HFF-Myc (cell line): ENCODE results near the gene TSR3.
A peak's percentile ranks its signal among the peaks of the same experiment; 100 is the strongest.

Experiments used
- DNase-seq: peaks from one replicate; pipeline ENCODE4 v3.0.0-alpha.2; 2011; ENCODE audit warnings: low read depth; ENCODE audit errors: extremely low read depth
- H3K4me3 ChIP-seq: replicated peaks from 2 replicates; pipeline ENCODE4 v1.5.1; 2011; ENCODE audit warnings: low read depth, mild to moderate bottlenecking, control low read depth, low read length
- TF ChIP-seq, protein P1 (sequence below): IDR thresholded peaks from 2 replicates; pipeline ENCODE4 v1.5.1; 2012; ENCODE audit warnings: mild to moderate bottlenecking, low read depth, low read length, control low read depth; ENCODE audit errors: missing control alignments

Gene TSR3

DNA sequence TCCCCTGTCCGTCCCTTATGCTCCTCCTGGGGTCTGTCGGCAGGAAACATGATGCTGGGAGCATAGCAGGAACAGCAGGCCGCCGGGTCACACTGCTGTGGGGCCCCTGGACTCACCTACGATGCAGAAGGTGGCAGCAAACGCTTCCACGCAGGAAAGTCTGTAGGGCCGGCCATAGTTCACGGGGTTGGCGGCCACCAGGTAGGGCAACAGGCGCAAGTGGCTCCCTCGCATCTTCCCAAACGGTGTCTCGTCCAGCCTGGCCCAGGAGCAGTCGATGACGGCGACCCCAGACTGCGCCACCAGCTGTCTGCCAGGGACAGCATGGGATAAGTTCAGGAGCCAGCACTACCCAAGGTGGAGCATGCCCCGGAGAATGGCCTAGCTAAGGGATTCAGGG, 987 bp downstream of the TSR3 start:
- TF ChIP-seq, protein P1, sequence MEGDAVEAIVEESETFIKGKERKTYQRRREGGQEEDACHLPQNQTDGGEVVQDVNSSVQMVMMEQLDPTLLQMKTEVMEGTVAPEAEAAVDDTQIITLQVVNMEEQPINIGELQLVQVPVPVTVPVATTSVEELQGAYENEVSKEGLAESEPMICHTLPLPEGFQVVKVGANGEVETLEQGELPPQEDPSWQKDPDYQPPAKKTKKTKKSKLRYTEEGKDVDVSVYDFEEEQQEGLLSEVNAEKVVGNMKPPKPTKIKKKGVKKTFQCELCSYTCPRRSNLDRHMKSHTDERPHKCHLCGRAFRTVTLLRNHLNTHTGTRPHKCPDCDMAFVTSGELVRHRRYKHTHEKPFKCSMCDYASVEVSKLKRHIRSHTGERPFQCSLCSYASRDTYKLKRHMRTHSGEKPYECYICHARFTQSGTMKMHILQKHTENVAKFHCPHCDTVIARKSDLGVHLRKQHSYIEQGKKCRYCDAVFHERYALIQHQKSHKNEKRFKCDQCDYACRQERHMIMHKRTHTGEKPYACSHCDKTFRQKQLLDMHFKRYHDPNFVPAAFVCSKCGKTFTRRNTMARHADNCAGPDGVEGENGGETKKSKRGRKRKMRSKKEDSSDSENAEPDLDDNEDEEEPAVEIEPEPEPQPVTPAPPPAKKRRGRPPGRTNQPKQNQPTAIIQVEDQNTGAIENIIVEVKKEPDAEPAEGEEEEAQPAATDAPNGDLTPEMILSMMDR: no peak
- H3K4me3 ChIP-seq: peak overlapping the region; percentile 96
- no peak for DNase-seq

DNA sequence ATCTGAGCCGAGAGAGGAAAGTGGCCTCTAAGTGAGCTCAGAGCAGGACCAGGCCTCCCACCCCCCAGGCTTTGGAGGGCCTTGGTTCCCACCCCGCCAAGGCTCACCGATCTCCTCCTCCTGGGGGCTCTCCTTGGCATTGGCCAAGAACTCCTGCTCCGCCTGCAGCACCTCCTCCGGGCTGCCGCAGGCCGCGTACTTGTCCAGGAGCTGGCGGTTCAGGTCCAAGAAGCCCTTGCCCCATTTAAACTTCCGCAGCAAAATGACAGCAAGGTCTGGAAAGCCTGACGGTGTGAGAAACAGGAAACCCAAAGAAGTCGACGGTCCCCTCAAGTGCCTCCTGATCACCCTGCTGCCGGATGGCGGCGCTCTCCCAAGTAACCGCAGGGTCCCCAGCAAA, 1.7 kb downstream of the TSR3 start:
- DNase-seq: no peak
- TF ChIP-seq, protein P1: no peak
- peak overlapping the region; percentile 96; the same call in 1 of the 2 replicates for H3K4me3 ChIP-seq

DNA sequence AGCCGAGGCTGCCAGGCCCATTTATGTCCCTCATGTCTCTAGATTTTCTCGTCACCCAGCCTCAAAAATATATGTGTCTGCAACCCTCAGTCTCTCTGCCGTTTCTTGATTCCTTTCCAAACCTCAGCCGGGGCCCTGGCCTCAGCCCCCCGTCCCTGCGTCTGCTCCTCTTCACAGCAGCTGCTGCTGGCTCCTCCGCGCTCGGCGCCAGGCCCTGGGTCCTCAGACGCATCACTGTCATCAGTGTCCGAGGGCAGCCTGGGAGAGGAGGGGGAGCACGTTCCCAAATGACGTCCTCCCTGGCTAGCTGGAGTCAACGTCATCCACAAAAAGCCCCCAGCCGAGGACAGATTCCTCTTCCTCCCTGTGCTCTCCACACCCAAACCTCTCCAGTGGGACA, 2.3 kb downstream of the TSR3 start:
- TF ChIP-seq, protein P1: no peak
- no peak overlapping the region for H3K4me3 ChIP-seq
- DNase-seq: no peak

DNA sequence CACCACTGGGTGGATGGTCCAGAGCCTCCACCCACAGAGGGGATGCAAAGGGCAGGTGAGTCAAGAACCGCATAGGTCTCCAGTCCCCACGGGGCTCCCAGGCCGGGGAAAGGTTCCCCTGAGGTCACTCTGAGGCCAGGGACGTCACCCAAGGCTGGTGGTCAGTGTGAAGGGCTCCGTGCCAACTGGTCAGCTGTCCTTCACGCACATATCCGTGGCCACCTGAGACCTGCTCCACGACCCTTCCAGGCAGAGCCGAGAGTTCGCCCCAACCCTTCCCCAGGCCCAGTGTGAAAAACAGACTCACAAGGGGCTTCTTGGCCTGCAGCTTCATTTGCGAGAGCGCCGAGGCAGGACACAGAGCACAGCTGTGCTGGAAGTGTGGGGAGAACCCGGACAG, 2.8 kb downstream of the TSR3 start:
- TF ChIP-seq, protein P1: no peak
- no peak overlapping the region for H3K4me3 ChIP-seq
- no peak for DNase-seq

DNA sequence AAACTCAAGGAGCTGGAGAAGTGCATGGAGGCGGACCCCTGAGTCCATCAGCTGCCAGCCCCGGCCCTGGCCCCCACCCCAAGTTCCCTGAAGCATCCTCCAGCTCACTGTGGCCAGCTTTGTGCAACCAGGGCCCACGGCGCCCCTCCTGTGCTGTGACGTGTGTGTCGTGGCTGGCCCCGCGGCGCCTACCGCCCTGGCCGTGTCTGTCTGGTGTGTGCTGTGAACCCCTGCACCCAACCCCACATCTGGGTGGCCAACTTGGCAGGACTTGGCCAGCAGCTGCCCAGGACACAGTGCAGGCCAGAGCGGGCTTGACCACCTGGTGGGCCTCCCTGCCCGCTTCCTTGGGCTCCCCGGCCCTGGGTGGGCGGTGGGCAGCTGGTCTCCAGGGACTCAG, 3.2 kb downstream of the TSR3 start:
- DNase-seq: no peak
- TF ChIP-seq, protein P1: no peak
- H3K4me3 ChIP-seq: no peak overlapping the region

DNA sequence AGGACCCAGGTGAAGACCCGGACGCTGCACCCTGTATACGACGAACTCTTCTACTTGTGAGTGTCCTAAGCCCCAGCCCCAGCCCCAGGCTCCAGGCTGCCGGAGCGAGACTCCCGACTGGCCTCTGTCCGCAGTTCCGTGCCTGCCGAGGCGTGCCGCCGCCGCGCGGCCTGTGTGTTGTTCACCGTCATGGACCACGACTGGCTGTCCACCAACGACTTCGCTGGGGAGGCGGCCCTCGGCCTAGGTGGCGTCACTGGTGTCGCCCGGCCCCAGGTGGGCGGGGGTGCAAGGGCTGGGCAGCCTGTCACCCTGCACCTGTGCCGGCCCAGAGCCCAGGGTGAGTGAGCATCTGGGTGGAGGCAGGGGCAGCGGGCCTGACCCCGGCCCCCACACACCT, 3.7 kb downstream of the TSR3 start:
- H3K4me3 ChIP-seq: no peak overlapping the region
- TF ChIP-seq, protein P1: no peak

DNA sequence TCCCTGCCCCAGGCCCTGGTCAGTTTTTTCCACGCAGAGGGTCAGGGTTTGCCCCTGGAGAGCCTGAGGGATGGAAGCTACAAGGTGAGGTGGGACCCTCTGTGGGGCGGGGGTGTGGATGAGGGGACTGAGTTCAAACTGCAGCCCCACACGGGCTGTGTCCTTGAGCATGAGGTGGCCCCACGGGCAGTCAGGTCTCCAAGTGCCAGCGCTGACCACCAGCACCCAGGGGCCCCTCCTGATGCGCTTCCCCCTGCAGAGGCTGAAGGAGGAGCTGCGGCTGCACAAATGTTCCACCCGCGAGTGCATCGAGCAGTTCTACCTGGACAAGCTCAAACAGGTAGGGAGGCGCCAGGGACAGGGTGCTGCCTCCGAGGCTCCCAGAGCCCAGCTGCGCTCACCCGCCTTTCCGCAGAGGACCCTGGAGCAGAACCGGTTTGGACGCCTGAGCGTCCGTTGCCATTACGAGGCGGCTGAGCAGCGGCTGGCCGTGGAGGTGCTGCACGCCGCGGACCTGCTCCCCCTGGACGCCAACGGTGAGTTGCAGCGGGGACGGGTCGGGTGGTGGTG, 4.3 kb downstream of the TSR3 start:
- no peak for DNase-seq
- no peak overlapping the region for H3K4me3 ChIP-seq
- TF ChIP-seq, protein P1: no peak

More for the DNA sequence above, 3.7 kb downstream of the TSR3 start:
- no peak for DNase-seq
